Neural progenitor cell (in vitro differentiated cells): Measurements from ENCODE around the gene LDLRAD4.

Source experiments
- EZH2 ChIP-seq: fragments of 200-600 bp; sonication (generic); IDR thresholded peaks from 2 replicates; pipeline ENCODE4 v1.6.1; 2017; ENCODE audit warnings: antibody characterized with exemption, mild to moderate bottlenecking, moderate library complexity
- TF ChIP-seq, protein P1 (sequence below): fragments of 200-600 bp; sonication (generic); IDR thresholded peaks from 2 replicates; pipeline ENCODE4 v1.5.1; 2017; ENCODE audit warnings: antibody characterized with exemption, mild to moderate bottlenecking

DNA sequence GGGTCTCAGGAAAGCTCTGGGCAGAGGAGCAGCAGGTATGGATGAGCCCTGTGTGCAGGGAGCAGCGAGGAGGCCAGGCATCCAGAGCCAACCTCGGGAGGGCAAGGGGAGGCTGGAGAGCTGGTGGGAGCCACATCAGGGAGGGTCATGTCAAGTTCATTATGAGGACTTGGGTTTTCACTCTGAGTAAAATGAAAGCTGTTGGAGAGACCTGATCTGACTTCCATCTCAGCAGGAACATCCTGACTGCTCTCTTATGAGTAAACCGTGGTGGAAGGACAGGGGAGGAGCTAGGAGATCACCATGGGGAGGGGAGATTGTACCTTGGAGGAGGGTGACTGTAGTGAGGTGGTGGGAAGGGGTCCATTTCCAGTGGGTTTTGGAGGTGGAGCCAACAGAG is 209.8 kb downstream of the LDLRAD4 start:
- TF ChIP-seq EZH2, result no peak
- TF ChIP-seq, protein P1, sequence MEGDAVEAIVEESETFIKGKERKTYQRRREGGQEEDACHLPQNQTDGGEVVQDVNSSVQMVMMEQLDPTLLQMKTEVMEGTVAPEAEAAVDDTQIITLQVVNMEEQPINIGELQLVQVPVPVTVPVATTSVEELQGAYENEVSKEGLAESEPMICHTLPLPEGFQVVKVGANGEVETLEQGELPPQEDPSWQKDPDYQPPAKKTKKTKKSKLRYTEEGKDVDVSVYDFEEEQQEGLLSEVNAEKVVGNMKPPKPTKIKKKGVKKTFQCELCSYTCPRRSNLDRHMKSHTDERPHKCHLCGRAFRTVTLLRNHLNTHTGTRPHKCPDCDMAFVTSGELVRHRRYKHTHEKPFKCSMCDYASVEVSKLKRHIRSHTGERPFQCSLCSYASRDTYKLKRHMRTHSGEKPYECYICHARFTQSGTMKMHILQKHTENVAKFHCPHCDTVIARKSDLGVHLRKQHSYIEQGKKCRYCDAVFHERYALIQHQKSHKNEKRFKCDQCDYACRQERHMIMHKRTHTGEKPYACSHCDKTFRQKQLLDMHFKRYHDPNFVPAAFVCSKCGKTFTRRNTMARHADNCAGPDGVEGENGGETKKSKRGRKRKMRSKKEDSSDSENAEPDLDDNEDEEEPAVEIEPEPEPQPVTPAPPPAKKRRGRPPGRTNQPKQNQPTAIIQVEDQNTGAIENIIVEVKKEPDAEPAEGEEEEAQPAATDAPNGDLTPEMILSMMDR, result no peak
